Measurements from ENCODE around the gene PFN4. TPM values are rescaled to one million over a fixed set of nuclear protein-coding genes. Genes with fewer than 3 reads are reported as not detected.
A peak's percentile ranks its signal among the peaks of the same experiment; 100 is the strongest.

PFN4 gene
- total and polyA plus RNA-seq, 9 of the 15 experiments (the other 6 are each of a cell fraction or from before 2014, with no cell fraction given) = 0.07 to 0.54 (median 0.31) TPM; not detected in 2

GRCh38 chr2:24084386-24085199 is 38.5 kb downstream of the PFN4 start, which contains the start of gene TP53I3 (continued):
- TF ChIP-seq THRA (IDR thresholded peaks at IDR 0.05) (no peak), NR3C1 (CRISPR knock-in tag; IDR thresholded peaks at IDR 0.05) (no peak), ILF3 (IDR thresholded peaks at IDR 0.05; ENCODE audit: borderline replicate concordance) (peak; percentile 94; the same call in 1 of the 2 replicates), ZKSCAN3 (CRISPR knock-in tag; IDR thresholded peaks at IDR 0.05) (no peak), USF2 (CRISPR knock-in tag; IDR thresholded peaks at IDR 0.05) (no peak), POLR2AphosphoS5 (IDR thresholded peaks at IDR 0.05; ENCODE audit: control insufficient read depth, insufficient read depth, low read depth, low read length) (no peak; the same call in 1 of the 2 replicates), RBM17 (IDR thresholded peaks at IDR 0.05; ENCODE audit: borderline replicate concordance, low read depth, low read length) (no peak), HNRNPUL1 (IDR thresholded peaks at IDR 0.05; ENCODE audit: low read length) (no peak), SIRT6 (IDR thresholded peaks at IDR 0.05; ENCODE audit: low read depth, low read length) (no peak), GTF2A2 (tag; IDR thresholded peaks at IDR 0.05) (no peak), MTA3 (IDR thresholded peaks at IDR 0.05; ENCODE audit: borderline replicate concordance) (peak; percentile 89), HDAC2 (IDR thresholded peaks at IDR 0.05) (no peak), TCF3 (CRISPR knock-in tag; IDR thresholded peaks at IDR 0.05) (no peak), CREB3 (tag; conservative IDR thresholded peaks at IDR 0.05; ENCODE audit: low read depth) (no peak), LARP7 (IDR thresholded peaks at IDR 0.05) (no peak), HOMEZ (CRISPR knock-in tag; IDR thresholded peaks at IDR 0.05) (no peak), BRF1 (IDR thresholded peaks at IDR 0.05; ENCODE audit: borderline replicate concordance, extremely low read depth, insufficient read length) (no peak)
- TF ChIP-seq, protein P1, sequence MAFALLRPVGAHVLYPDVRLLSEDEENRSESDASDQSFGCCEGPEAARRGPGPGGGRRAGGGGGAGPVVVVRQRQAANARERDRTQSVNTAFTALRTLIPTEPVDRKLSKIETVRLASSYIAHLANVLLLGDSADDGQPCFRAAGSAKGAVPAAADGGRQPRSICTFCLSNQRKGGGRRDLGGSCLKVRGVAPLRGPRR (CRISPR knock-in tag; IDR thresholded peaks at IDR 0.05) = no peak
- TF ChIP-seq, protein P2, sequence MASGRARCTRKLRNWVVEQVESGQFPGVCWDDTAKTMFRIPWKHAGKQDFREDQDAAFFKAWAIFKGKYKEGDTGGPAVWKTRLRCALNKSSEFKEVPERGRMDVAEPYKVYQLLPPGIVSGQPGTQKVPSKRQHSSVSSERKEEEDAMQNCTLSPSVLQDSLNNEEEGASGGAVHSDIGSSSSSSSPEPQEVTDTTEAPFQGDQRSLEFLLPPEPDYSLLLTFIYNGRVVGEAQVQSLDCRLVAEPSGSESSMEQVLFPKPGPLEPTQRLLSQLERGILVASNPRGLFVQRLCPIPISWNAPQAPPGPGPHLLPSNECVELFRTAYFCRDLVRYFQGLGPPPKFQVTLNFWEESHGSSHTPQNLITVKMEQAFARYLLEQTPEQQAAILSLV (tag; IDR thresholded peaks at IDR 0.05) = no peak
- TF ChIP-seq, protein P3, sequence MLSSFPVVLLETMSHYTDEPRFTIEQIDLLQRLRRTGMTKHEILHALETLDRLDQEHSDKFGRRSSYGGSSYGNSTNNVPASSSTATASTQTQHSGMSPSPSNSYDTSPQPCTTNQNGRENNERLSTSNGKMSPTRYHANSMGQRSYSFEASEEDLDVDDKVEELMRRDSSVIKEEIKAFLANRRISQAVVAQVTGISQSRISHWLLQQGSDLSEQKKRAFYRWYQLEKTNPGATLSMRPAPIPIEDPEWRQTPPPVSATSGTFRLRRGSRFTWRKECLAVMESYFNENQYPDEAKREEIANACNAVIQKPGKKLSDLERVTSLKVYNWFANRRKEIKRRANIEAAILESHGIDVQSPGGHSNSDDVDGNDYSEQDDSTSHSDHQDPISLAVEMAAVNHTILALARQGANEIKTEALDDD (IDR thresholded peaks at IDR 0.05) = no peak
